ENCODE data around the gene ZSCAN9.

ZSCAN9 gene

GRCh38 chr6:28225056-28225834 lies at the start of gene ZSCAN9:
TSS of gene ZSCAN9 (plus strand) at chr6:28225275. CDS start at chr6:28227085, 1,810 bp downstream.
- no peak for DNase-seq (ENCODE audit: low read depth)

GRCh38 chr6:28176373-28176772 lies 48.7 kb upstream of the ZSCAN9 start:
- no peak for DNase-seq (ENCODE audit: low read depth)

- no peak for DNase-seq (ENCODE audit: low read depth)
These were observed 42.8 kb upstream of the ZSCAN9 start for GRCh38 chr6:28182255-28182654.

- DNase-seq (ENCODE audit: low read depth), result no peak
These were observed 36.7 kb upstream of the ZSCAN9 start for GRCh38 chr6:28188111-28188979.

- no peak for DNase-seq (ENCODE audit: low read depth)
These were observed 25.1 kb upstream of the ZSCAN9 start for GRCh38 chr6:28200020-28200419.

- DNase-seq (ENCODE audit: low read depth), result no peak
These were observed 21.9 kb upstream of the ZSCAN9 start for GRCh38 chr6:28203201-28203600.

- no peak for DNase-seq (ENCODE audit: low read depth)
These were observed 19.2 kb upstream of the ZSCAN9 start for GRCh38 chr6:28205879-28206278.

- DNase-seq (ENCODE audit: low read depth), result no peak
These were observed 18.5 kb upstream of the ZSCAN9 start for GRCh38 chr6:28206527-28206926.

- DNase-seq (ENCODE audit: low read depth), result no peak
These were observed 18.1 kb upstream of the ZSCAN9 start for GRCh38 chr6:28206928-28207509.

- no peak for DNase-seq (ENCODE audit: low read depth)
These were observed 17.5 kb upstream of the ZSCAN9 start for GRCh38 chr6:28207510-28208110.

- no peak for DNase-seq (ENCODE audit: low read depth)
These were observed 16.9 kb upstream of the ZSCAN9 start for GRCh38 chr6:28208111-28208659.

GRCh38 chr6:28209753-28210535 lies 15.1 kb upstream of the ZSCAN9 start:
- no peak for DNase-seq (ENCODE audit: low read depth)

- no peak for DNase-seq (ENCODE audit: low read depth)
These were observed 13.1 kb upstream of the ZSCAN9 start for GRCh38 chr6:28211840-28212509.

- no peak for DNase-seq (ENCODE audit: low read depth)
These were observed 12.4 kb upstream of the ZSCAN9 start for GRCh38 chr6:28212510-28213212.

GRCh38 chr6:28213213-28213523 lies 11.9 kb upstream of the ZSCAN9 start:
- DNase-seq (ENCODE audit: low read depth), result no peak

- DNase-seq (ENCODE audit: low read depth), result no peak
These were observed 9.7 kb upstream of the ZSCAN9 start for GRCh38 chr6:28215425-28215824.

- DNase-seq (ENCODE audit: low read depth), result no peak
These were observed 7.2 kb upstream of the ZSCAN9 start for GRCh38 chr6:28217890-28218289.

GRCh38 chr6:28218312-28219248 lies 6.5 kb upstream of the ZSCAN9 start:
- no peak for DNase-seq (ENCODE audit: low read depth)

Measured in stimulated activated CD8-positive, alpha-beta memory T cell treated with anti-CD3 and anti-CD28 coated beads, Interleukin-12 subunit alpha, Interleukin-12 subunit beta, amount 100 ng/mL, for 4 hours (primary cell).